HuH-7.5 (cell line): ENCODE measurements around the gene SCAMP5.

Experiments
- DNase-seq: peaks from one replicate; pipeline ENCODE4 v3.0.0; 2011; ENCODE audit warnings: low spot score

SCAMP5 gene, protein sequence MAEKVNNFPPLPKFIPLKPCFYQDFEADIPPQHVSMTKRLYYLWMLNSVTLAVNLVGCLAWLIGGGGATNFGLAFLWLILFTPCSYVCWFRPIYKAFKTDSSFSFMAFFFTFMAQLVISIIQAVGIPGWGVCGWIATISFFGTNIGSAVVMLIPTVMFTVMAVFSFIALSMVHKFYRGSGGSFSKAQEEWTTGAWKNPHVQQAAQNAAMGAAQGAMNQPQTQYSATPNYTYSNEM

DNA sequence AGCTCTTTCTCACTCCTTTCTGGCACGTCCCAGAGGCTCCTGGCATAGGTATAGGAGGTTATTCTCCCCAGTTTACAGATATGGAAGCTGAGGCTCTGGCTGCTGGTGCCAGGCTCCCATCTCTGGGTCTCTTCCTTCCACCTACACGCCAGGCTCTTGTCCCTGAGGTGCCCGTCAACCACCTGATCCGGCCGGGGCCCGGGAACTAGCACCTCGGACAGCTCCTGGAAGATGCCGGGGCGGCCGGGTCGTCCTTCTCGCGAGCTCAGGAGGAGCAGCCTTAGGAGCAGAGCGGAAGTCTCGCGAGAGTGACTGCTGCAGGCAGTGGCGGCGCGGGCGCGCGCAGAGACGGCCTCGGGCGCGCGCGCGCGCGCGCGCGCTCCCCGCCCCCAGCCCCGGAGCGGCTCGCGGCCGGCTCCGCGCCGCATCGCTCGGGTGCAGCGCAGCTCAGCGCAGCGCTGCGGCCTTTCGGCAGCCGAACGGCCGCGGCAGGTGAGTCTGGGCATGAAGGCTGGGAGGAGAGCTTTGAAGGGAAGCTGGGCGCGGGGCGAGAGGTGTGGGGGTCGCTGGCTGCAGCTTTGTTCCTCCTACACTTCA lies at the start of gene SCAMP5:
TSS of gene SCAMP5 (plus strand) at position 382 of the 597 bp plus-strand sequence. CDS start 16,277 bp downstream, outside the sequence.
- peak; percentile 99 for DNase-seq

DNA sequence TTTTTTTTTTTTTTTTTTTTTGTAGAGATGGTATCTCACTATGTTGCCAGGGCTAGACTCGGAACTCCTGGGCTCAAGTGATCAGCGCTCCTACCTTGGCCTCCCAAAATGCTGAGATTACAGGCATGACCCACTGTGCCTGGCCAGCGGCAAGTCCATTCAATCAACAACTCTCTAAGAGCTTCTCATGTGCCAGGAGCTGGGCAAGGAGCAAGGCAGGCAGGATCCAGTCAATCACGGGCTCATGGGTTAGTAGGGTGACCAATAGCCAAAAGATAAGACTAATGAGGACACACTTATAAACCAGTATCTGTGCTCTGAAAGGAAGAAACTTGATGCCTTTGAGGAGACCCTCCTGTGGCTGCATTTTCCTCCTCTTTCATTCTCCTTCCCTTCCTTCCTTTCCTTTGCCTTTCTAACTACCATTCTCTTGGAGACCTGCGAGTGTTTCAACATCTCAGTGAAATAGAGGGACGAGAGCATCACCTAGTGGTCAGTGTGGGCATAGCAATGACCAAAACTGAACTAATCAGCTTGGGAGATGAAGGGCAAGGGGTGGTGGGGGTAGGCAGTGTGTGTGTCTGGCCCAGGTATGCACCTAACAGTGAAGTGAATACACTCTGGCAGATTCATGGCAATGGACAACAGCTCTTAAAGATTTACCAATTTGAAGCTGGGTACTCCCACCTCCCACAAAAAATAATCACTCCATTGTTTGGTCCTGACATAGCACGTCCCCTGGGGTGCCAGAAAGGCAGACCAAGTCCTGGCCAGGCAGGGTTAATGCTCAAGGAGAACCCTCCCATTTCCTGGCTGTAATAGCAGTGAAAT lies 45.1 kb upstream of the SCAMP5 start:
- peak; percentile 79 for DNase-seq

DNA sequence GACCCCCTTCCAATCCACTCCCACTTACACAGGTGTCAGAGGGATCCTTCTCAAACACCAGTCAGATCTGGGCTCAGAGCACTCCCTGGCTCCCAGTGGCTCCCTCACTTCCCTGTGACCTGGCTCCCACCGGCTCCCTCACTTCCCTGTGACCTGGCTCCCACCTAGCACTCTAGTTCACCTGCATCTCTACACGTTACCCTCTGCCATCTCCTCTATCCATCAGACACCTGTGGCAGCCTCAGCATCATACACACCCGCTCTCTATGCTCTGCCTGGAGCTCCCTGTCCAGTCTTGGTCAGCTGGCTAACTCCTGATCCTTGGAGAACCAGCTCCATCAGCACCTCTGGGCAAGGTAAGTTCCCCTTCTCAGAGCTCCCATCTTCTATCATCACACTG lies 44.4 kb upstream of the SCAMP5 start:
- DNase-seq = no peak

DNA sequence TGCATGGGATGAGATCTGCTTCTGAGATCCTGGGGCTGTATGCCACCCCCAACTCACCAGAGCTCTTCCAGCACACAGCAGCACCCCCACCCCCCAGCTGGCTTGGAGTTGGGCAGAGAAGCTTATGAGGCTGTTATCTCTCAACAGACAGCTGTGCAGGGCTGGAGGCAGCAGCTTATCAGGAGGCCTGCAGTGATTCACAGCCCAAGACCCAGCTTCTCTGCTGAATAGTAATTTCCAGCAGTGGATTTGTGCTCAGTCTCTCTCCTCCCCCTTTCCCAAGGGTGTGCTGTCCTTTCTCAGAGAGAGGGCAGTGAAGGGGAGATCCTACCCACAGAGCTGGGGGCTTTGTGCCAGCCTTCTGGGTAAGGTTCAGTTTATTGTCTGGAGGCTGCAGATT lies 40.8 kb upstream of the SCAMP5 start:
- no peak for DNase-seq

DNA sequence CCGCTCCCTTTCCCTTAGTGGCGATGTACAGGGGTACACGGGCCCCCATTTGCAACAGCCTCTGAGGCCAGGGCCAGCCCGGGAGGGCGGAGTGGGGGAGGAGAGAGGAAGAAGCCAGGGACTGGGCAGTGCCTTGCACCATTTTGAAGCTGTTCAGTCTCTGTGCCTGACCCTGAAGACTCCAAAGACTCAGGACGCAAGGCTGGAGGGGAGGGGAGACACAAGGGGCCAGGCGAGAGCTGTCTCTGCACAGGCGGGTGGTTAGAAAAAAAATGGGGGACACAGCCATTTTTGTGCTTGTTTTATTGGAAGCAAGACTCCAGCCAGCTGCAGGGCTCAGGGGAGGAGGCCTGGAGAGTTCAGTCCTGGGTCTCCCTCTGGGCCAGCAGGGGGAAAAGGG lies 40.3 kb upstream of the SCAMP5 start:
- no peak for DNase-seq

DNA sequence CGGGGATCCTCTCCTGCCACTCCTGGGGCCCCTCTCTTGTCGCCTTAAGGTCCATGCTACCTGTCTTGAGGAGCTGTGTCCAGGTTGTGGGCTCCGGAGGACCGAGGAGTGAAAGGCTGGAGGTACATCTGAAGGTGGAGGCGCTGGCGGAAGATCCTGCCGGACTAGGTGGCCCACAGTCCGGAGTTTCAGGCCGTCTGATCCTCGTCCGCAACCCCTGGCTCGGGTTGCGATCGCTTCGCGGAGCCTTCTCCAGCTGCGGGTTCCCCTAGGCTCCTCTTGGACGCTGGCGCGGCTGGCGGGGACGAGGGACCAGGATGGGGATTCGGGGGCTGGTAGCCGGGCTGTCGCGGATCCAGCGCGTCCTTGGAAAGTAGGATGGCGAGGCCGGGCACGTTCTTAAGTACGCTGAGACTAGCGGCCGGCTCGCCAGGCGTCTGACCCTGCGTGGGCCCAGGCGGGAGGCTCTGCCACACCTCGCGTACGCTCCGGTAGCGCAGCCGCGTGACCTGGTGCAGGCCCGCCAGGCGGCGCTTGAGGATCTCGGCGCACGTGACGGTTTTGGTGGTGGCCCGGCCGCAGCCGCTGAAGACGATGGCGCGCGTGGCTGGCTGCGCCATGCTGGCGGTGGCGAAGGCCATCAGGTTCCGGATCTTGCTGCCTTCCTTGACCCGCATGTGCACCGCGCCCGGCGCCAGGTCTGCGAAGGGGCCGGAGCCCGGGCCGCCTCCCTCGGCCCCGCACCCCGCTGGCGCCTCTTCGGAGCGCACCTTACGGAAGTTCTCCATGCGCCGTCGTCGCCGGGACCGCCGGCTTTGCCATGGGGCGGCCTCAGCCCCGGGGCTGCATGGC lies 39.3 kb upstream of the SCAMP5 start:
- no peak for DNase-seq

DNA sequence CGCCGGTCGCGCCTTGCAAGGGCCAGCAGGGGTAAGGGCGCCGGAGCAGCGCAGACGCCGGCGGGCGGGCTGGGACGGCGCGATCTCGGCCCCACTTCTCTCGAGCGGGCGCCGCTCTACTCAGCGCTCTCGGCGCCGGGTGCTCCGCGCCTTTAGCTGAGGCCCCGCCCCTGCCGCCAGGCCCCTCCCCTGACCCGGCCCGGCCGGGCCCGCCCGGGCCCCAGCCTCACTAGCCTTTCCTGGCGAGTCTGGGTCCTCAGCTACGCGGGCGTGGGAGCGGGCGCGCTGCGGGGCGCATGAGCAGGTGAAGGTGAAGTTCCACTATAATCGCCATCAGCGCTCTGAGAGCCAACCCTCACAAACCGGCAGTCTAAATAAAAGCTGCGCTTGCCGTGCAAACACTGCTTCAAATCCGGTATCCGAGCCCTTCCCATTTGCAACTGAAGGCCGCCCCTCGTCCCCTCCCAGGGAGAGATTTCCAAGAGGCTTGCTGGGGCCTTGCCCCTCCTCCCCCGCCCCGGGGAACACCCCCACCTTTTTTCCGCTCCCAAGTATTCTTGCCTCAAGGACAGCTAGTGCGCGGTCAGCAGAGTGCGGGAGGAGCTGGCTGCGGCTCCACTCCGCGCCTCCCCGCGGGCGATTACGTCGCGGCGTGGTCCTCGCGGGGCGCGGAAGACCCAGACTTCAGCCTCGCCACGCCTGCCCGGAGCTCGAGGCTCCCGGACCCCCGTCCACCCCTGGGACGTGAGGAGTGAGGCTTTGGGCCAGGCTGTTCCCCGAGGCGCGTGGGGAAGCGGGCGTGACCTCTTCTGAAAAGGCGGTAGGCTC lies 38.5 kb upstream of the SCAMP5 start, which contains the start of gene RPP25:
TSS of gene RPP25 (minus strand) at position 125 of the 828 bp plus-strand sequence. CDS start 189 bp downstream, outside the sequence.
- DNase-seq = peak; percentile 92

DNA sequence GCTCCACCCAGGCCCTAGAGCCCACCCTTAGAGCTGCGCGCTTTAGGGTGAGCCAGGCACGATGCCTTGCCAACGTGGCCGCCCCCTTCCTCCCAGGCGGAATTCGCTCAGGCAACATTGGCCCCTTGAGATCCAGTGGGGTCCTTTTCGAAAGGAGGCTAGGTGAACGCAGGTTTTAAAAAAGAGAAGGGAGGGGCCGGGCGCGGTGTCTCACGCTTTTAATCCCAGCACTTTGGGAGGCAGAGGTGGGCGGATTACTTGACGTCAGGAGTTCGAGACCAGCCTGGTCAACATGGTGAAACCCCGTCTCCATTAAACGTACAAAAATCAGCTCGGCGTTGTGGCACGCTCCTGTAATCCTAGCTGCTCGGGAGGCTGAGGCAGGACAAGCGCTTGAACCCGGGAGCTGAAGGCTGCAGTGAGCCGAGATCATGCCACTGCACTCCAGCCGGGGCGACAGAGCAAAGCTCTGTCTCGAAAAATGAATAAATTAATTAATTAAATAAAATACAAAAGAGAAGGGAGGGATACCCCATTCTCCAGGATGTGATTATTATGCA lies 37.8 kb upstream of the SCAMP5 start:
- no peak for DNase-seq

DNA sequence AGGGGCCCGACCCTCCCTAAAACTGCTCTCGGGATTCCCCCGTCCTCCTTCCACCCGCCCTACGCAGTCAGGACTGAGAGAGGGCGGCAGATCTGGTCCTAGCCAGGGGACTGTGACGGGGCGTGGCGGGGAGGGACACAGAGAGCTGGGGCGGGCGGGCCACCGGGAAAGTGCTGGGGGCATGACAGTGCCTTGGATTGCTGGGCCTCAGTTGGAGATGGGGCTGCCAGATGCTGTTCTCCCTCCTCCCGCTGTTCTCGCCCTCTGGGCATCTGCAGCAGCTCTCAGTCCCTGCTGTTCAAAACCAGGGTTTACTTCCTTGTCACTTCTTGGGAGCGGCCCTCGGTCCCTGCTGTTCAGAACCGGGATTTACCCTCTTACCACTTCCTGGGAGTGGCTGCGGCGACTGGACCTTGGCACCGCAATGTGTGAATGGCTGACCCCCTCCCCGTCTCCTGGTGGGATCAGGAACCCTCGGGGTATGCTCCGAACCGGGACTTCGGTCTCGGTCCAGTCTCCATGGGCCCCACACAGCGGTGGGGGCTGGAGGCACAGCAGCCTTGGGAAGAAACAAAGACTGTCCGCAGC lies 36.9 kb upstream of the SCAMP5 start:
- DNase-seq = peak; percentile 89

DNA sequence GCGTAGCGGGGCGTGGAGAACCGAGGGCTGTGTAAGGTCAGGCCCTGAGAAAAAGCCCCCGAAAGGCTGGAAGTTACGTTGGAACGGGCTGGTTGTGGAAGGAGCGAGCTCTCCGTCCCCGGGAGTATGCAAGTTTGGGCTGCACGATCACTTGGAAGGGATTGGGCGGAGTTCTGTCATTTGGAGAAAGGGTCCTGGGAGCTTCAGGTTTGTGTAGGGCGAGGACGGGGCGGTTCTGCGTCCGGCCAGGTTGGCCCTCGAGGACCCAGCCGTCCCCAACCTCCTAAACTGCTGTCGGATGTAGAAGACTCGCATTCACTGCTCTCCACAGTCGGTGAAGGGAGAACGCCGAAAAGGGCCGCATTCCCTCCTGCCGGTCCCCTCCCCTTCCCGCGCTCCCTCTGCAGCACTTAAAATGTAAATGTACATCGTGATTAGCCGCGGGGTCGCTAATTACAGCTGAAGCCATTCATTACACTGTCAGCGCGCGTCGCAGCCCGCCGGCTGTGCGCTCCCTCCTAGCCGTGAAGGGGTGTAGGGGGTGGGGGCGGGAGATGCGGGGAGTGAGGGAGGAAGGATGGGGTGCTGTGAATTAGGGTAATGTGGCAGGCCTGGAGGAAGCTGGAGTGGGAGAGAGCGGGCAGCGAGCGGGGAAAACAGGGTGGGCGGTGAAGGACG lies 36.3 kb upstream of the SCAMP5 start:
- DNase-seq = no peak

DNA sequence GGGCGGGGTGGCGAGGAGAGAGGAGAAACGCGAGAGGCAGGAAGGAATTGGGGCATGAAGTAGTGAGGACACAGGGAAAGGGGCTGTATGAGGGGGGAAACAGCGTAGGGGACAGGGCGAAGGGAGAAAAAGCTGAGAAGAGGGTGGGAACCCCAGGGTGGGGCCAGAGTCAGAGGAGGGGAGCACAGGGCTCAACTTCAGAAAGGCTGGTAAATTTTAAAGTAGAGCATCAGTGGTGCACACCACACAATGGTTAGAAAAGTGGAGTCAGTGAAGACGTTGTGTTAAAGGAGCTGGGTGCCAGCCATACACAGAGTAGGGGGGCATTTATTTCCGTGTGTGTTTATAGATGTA lies 35.8 kb upstream of the SCAMP5 start:
- no peak for DNase-seq

DNA sequence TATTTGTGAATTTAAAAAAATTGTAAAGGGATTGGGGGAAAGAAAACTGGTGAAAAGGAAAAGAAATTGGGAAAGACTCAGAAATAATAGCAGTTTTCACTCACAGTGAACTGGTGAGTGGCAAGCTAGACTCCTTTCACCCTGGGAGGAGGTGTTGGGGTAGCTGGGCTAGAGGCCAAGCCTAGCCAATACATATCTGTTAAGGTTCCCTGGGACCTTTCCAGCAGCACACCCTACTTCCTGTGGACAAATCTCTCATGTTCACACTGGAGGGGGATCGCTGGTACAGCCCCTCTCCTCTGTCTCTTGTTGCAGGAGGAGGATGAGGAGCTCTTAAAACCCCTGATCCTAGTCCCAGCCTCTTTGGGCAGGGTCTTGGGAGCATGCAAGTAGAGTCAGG lies 35.1 kb upstream of the SCAMP5 start:
- DNase-seq = no peak

DNA sequence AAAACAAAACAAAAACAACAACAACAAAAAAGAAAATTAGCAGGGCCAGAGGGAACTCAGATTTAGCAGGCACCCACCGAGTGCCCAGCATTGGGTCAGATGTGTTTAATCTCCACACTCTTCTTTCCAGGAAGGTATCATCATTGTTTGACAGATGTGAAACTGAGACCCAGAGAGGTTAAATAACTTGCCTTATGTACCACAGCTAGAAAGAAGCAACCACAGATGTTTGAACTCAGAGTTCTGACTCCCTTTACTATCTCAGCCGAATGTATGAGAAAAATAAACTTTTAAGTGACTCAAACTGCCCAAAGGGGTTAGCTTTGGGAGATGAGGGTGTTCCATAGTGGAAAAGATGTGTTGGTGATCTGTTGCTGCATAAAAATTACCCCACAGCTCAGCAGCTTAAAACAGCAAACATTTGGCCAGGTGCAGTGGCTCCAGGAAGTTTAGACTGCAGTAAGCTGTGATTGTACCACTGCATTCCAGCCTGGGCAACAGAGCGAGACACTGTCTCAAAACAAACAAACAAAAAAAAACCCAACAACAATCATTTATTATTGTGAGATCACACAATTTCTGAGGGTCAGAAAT lies 34.3 kb upstream of the SCAMP5 start:
- no peak for DNase-seq

DNA sequence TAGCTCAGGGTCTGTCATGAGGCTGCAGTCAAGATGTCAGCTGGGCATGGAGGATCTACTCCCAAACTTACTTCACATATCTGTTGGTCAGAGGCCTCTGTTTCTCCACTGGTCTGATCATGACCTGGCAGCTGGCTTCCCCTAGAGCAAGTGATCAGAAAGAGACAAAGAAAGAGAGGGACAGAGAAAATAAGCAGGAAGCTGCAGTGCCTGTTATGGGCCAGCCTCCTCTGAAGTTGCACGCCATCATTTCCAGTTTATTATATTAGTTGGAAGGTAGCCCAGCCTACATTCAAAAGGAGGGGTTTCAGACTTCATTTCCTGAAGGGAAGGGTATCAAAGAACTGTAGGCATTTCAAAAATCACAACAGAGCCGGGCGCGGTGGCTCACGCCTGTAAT lies 33.7 kb upstream of the SCAMP5 start:
- DNase-seq = no peak

DNA sequence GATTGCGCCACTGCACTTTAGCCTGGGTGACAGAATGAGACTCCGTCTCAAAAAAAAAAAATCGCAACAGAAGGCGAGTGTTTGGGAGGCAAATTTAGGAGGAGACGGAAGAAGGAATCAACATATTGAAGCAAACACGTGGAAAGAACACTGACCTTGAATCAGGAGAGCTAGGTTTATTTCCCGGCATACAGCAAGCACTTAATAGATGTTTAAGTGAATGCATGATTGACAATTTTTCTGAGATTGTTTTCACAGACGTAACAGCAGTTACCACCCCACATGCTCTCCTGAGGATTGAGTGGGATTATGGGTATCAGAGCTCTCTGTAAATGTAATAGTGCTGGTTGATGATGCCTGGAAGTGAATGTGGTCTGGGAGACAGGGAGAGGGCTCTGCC lies 33.1 kb upstream of the SCAMP5 start:
- DNase-seq = no peak

DNA sequence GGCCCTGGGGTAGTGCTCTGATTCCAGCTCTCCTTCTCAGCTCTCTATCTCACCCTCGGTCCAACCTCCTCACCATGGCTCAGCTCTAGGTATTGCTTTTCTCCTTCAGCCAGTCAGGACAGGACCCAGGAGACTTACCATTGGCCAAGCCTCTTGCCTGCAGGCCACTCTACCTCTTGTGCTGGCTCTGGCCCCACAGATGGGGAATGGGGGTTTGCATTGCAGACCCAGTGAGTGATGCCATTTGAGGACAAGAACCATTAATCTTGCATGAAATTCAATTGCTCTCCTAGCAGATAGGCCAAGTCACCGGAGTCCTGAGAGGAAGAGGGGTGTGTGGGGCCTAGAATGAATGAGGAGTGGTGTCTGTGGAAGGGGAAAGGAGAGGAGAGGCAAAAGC lies 32.7 kb upstream of the SCAMP5 start:
- DNase-seq = no peak

DNA sequence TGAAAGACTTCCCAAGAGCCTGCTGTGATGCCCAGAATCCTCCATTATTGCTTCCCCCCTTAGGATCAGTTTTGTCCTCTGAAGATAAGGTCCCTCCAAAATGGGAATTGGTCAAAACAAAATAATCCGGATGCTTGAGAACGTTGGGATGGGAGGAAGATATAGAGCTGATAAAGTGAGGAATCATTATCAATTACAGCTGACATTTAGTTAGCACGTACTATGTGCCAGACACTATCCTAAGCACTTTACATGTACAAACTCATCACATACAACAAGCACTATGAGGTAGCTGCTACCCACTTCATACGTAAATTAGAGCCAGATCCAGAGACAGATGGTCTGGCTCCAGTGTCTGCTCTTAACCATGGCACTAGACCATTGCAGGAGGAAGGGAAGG lies 32.1 kb upstream of the SCAMP5 start:
- DNase-seq = no peak

DNA sequence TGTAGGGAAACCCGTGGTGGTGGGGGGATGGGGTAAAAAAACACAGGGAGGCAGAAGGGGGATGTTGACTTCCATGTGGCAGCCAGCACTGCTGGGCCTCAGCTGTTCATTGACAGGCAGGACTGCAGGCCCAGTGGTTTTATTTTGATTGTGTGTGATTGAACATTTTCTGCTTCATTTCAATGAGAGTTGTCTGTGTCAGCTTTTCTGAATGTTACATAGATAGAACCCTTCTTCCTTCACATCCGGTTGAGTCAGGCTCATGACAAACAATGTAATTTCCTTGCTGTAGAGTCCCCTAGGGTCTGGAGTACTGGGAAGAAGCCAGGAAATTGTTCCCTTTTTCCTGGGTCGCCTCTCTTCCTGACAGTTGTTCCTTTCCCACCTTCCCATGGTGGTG lies 30.6 kb upstream of the SCAMP5 start:
- DNase-seq = no peak

DNA sequence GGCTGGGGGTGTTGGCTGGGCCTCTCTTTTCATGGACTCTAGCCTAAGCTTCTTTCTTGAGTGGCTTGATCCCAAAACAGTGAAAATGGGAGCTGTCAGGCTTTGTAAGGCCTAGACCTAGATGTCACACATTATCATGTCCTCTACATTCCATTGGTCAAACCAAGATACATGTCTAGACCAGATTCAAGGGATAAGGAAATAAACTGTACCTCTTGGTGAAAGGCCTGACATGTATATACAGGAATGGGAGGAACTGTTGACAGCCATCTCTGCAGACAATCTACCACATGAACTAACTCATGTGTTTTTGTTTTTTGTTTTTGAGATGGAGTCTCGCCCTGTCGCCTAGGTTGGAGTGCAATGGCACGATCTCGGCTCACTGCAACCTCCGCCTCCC lies 27.7 kb upstream of the SCAMP5 start:
- no peak for DNase-seq

DNA sequence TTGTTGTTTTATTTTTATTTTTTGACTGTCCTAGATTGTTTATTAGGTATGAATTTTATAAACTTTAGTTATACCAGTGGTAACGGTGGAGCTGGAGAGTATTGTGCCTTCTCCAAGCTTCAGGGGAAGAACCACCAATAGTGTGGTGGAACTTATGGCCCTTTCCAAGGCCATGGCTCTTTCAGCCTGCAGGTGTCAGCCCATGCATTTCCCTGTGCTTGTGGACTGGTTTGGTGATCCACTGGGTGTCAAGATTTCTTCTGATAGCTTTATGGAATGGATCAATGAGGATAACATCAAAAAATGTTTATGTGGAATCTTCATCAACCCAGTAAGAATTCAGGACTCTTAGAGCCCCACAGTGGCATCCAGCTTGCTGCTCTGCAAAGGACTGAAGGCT lies 19.2 kb upstream of the SCAMP5 start:
- no peak for DNase-seq
